Smooth muscle cell (in vitro differentiated cells): Measurements from ENCODE around the gene PEPD. TPM values are rescaled to one million over a fixed set of nuclear protein-coding genes. Genes with fewer than 3 reads are reported as not detected.

Experiments used
- DNase-seq: peaks from one replicate; lab custom pipeline; 2025; ENCODE audit not compliant: unreplicated experiment; lab: John Stamatoyannopoulos, UW
- H2AFZ ChIP-seq: fragments of 200-600 bp; sonication (generic); 2 replicates; pipeline ENCODE4 v1.6.0; 2016; ENCODE audit warnings: antibody characterized with exemption, low read depth, mild to moderate bottlenecking
- H3F3A ChIP-seq: fragments of 200-600 bp; sonication (generic); 2 replicates; pipeline ENCODE4 v1.6.0; 2017; ENCODE audit warnings: antibody characterized with exemption, low read depth
- H3K27ac ChIP-seq: fragments of 200-600 bp; sonication (generic); 2 replicates; pipeline ENCODE4 v1.5.1; 2016; ENCODE audit warnings: low read depth, mild to moderate bottlenecking
- H3K27me3 ChIP-seq: fragments of 200-600 bp; sonication (generic); 2 replicates; pipeline ENCODE4 v1.6.1; 2016; ENCODE audit warnings: low read depth, mild to moderate bottlenecking
- H3K36me3 ChIP-seq: fragments of 200-600 bp; sonication (generic); 2 replicates; pipeline ENCODE4 v1.5.1; 2016; ENCODE audit warnings: low read depth
- H3K4me1 ChIP-seq: fragments of 200-600 bp; sonication (generic); 2 replicates; pipeline ENCODE4 v1.5.1; 2016; ENCODE audit warnings: low read depth
- H3K4me2 ChIP-seq: fragments of 200-600 bp; sonication (generic); 2 replicates; pipeline ENCODE4 v1.6.0; 2016; ENCODE audit warnings: mild to moderate bottlenecking
- H3K4me3 ChIP-seq: fragments of 200-600 bp; sonication (generic); 2 replicates; pipeline ENCODE4 v1.5.1; 2016; ENCODE audit warnings: mild to moderate bottlenecking
- H3K79me2 ChIP-seq: fragments of 200-600 bp; sonication (generic); 2 replicates; pipeline ENCODE4 v1.6.0; 2016; ENCODE audit warnings: low read depth, mild to moderate bottlenecking
- H3K9ac ChIP-seq: fragments of 200-600 bp; sonication (generic); 2 replicates; pipeline ENCODE4 v1.6.0; 2016; ENCODE audit warnings: low read depth
- H3K9me3 ChIP-seq: fragments of 200-600 bp; sonication (generic); replicated peaks from 2 replicates; pipeline ENCODE4 v1.5.1; 2016; ENCODE audit warnings: low read depth
- H4K20me1 ChIP-seq: fragments of 200-600 bp; sonication (generic); 2 replicates; pipeline ENCODE4 v1.6.0; 2016; ENCODE audit warnings: low read depth
- CTCF ChIP-seq: fragments of 200-600 bp; sonication (generic); IDR thresholded peaks from 2 replicates; pipeline ENCODE4 v1.5.1; 2017; ENCODE audit warnings: borderline replicate concordance, mild to moderate bottlenecking, antibody characterized with exemption; ENCODE audit not compliant: insufficient read depth, poor library complexity, severe bottlenecking
- WGBS: methylation state at CpG from one replicate; pipeline ENCODE4 v1.1.7; 2016; ENCODE audit warnings: low lambda C conversion rate; 5-methylcytosine and 5-hydroxymethylcytosine counted together
- polyA plus RNA-seq: library from polyadenylated mRNA; unstranded; fragments of >200 nt; fragmentation: Nextera tagmentation; extraction: Ambion mirVana; gene quantifications from 2 replicates; pipeline ENCODE4 v1.2.1, GENCODE V29; 2016
- total RNA-seq: library from RNA; depleted of rRNA; stranded (reverse); fragments of >200 nt; gene quantifications from 2 replicates; pipeline ENCODE4 v1.2.3, GENCODE V29; 2014

PEPD gene
- total and polyA plus RNA-seq, 2 experiments from 2014 or later, result 57.2 to 70.4 TPM

- Histone ChIP-seq H3K4me2 (no peak overlapping the region), H3K4me1 (no peaks in the 10 kb centered on the region), H3K9me3 (no peaks in the 10 kb centered on the region), H3K27me3 (no peaks in the 10 kb centered on the region), H3K79me2 (no peaks in the 10 kb centered on the region), H3K9ac (no peak overlapping the region), H3F3A (no peaks in the 10 kb centered on the region), H4K20me1 (peaks cover 11% of the 10 kb centered on the region), H3K36me3 (no peaks in the 10 kb centered on the region), H3K27ac (no peak overlapping the region), H3K4me3 (no peak overlapping the region), H2AFZ (no peak overlapping the region)
- no CpG with 5 or more reads among the region's 1 CpG for WGBS
- DNase-seq, result no peak
- TF ChIP-seq CTCF, result no peak
Measured at GRCh38 chr19:33505823-33506222, 15.8 kb downstream of the PEPD start.

GRCh38 chr19:33505148-33505547, 16.4 kb downstream of the PEPD start:
- no peak for DNase-seq
- no peak overlapping the region for H3K27ac ChIP-seq
- no peaks in the 10 kb centered on the region for H3K36me3 ChIP-seq
- H2AFZ ChIP-seq, result no peak overlapping the region
- no peak overlapping the region for H3K4me2 ChIP-seq
- H3K27me3 ChIP-seq, result no peaks in the 10 kb centered on the region
- no peaks in the 10 kb centered on the region for H3K4me1 ChIP-seq
- H3F3A ChIP-seq, result no peaks in the 10 kb centered on the region
- H3K9me3 ChIP-seq, result no peaks in the 10 kb centered on the region
- no peak overlapping the region for H3K4me3 ChIP-seq
- H3K9ac ChIP-seq, result no peak overlapping the region
- peaks cover 11% of the 10 kb centered on the region for H4K20me1 ChIP-seq
- WGBS, result 98% methylated on average over 16 of the region's 16 CpGs
- no peaks in the 10 kb centered on the region for H3K79me2 ChIP-seq
- no peak for TF ChIP-seq CTCF

- no peak overlapping the region for H3K4me2 ChIP-seq
- WGBS, result 97% methylated on average over 5 of the region's 5 CpGs
- H4K20me1 ChIP-seq, result peaks cover 11% of the 10 kb centered on the region
- DNase-seq, result no peak
- H3K79me2 ChIP-seq, result no peaks in the 10 kb centered on the region
- TF ChIP-seq CTCF, result no peak
- no peaks in the 10 kb centered on the region for H3F3A ChIP-seq
- H2AFZ ChIP-seq, result no peak overlapping the region
- H3K36me3 ChIP-seq, result no peaks in the 10 kb centered on the region
- no peaks in the 10 kb centered on the region for H3K27me3 ChIP-seq
- no peak overlapping the region for H3K27ac ChIP-seq
- no peaks in the 10 kb centered on the region for H3K4me1 ChIP-seq
- H3K9me3 ChIP-seq, result no peaks in the 10 kb centered on the region
- H3K9ac ChIP-seq, result no peak overlapping the region
- H3K4me3 ChIP-seq, result no peak overlapping the region
Measured at GRCh38 chr19:33504058-33504444, 17.5 kb downstream of the PEPD start.

GRCh38 chr19:33503433-33504057, 18.0 kb downstream of the PEPD start:
- no peak overlapping the region for H3K27ac ChIP-seq
- no peak overlapping the region for H3K9ac ChIP-seq
- H3K4me3 ChIP-seq, result no peak overlapping the region
- H3K4me2 ChIP-seq, result no peak overlapping the region
- no peak for DNase-seq
- 91% methylated on average over 21 of the region's 21 CpGs for WGBS
- H3F3A ChIP-seq, result no peaks in the 10 kb centered on the region
- H3K36me3 ChIP-seq, result no peaks in the 10 kb centered on the region
- no peaks in the 10 kb centered on the region for H3K4me1 ChIP-seq
- no peaks in the 10 kb centered on the region for H3K27me3 ChIP-seq
- H3K9me3 ChIP-seq, result no peaks in the 10 kb centered on the region
- no peak for TF ChIP-seq CTCF
- H2AFZ ChIP-seq, result no peak overlapping the region
- no peaks in the 10 kb centered on the region for H3K79me2 ChIP-seq
- H4K20me1 ChIP-seq, result peaks cover 11% of the 10 kb centered on the region
